H9 (cell line): Measurements from ENCODE around the gene ZBTB38. TPM values are rescaled to one million over a fixed set of nuclear protein-coding genes. Genes with fewer than 3 reads are reported as not detected.

Source experiments
- DNase-seq: peaks from one replicate; pipeline ENCODE4 v3.0.0-alpha.2; 2017
- H2AFZ ChIP-seq: one replicate; pipeline ENCODE4 v1.6.1; 2013; ENCODE audit warnings: mild to moderate bottlenecking, low read length, control low read depth, moderate library complexity
- H2AK5ac ChIP-seq: 2 replicates; pipeline ENCODE4 v1.6.1; 2013; ENCODE audit warnings: low read length, control low read depth, mixed read lengths; ENCODE audit not compliant: insufficient read length
- H2BK120ac ChIP-seq: one replicate; pipeline ENCODE4 v1.6.1; 2013; ENCODE audit warnings: low read depth, mild to moderate bottlenecking, low read length, control low read depth, inconsistent platforms; ENCODE audit not compliant: poor library complexity, severe bottlenecking
- H2BK12ac ChIP-seq: 2 replicates; pipeline ENCODE4 v1.6.1; 2013; ENCODE audit warnings: low read length, control low read depth, mixed read lengths, low read depth; ENCODE audit not compliant: insufficient read length
- H2BK15ac ChIP-seq: 2 replicates; pipeline ENCODE4 v1.6.1; 2013; ENCODE audit warnings: low read depth, low read length, control low read depth
- H2BK20ac ChIP-seq: one replicate; pipeline ENCODE4 v1.6.1; 2013; ENCODE audit warnings: low read depth, mild to moderate bottlenecking, low read length, control low read depth, inconsistent platforms; ENCODE audit not compliant: poor library complexity, severe bottlenecking
- H2BK5ac ChIP-seq: 2 replicates; pipeline ENCODE4 v1.6.1; 2013; ENCODE audit warnings: low read length, control low read depth, mixed read lengths; ENCODE audit not compliant: insufficient read length
- H3K14ac ChIP-seq: 2 replicates; pipeline ENCODE4 v1.6.1; 2013; ENCODE audit warnings: low read length, control low read depth; ENCODE audit not compliant: insufficient read depth
- H3K18ac ChIP-seq: 2 replicates; pipeline ENCODE4 v1.6.1; 2013; ENCODE audit warnings: low read depth, mild to moderate bottlenecking, mixed read lengths, low read length, control low read depth; ENCODE audit not compliant: insufficient read length
- H3K23ac ChIP-seq: 2 replicates; pipeline ENCODE4 v1.6.1; 2013; ENCODE audit warnings: low read length, control low read depth, mixed read lengths, low read depth; ENCODE audit not compliant: insufficient read length
- H3K23me2 ChIP-seq: 2 replicates; pipeline ENCODE4 v1.6.1; 2013; ENCODE audit warnings: low read depth, mild to moderate bottlenecking, mixed read lengths, low read length, control low read depth; ENCODE audit not compliant: insufficient read length, poor library complexity, severe bottlenecking
- H3K27ac ChIP-seq: 2 replicates; pipeline ENCODE4 v1.5.1; 2013; ENCODE audit warnings: low read length, control low read depth, mixed read lengths, low read depth; ENCODE audit not compliant: insufficient read length
- H3K27me3 ChIP-seq: 2 replicates; pipeline ENCODE4 v1.6.1; 2013; ENCODE audit warnings: low read length, control low read depth, inconsistent platforms; ENCODE audit not compliant: insufficient read depth
- H3K4ac ChIP-seq: 2 replicates; pipeline ENCODE4 v1.6.1; 2013; ENCODE audit warnings: low read depth, mild to moderate bottlenecking, control low read depth, inconsistent platforms, low read length, moderate library complexity
- H3K4me1 ChIP-seq: 2 replicates; pipeline ENCODE4 v1.6.1; 2013; ENCODE audit warnings: low read length, control low read depth, inconsistent platforms; ENCODE audit not compliant: insufficient read depth
- H3K4me2 ChIP-seq: 2 replicates; pipeline ENCODE4 v1.6.1; 2013; ENCODE audit warnings: low read length, control low read depth, mixed read lengths; ENCODE audit not compliant: insufficient read length, insufficient read depth
- H3K56ac ChIP-seq: 2 replicates; pipeline ENCODE4 v1.6.1; 2013; ENCODE audit warnings: low read depth, mild to moderate bottlenecking, mixed read lengths, low read length, control low read depth; ENCODE audit not compliant: insufficient read length
- H3K79me1 ChIP-seq: 2 replicates; pipeline ENCODE4 v1.6.1; 2013; ENCODE audit warnings: low read depth, mild to moderate bottlenecking, moderate library complexity, low read length, control low read depth, inconsistent platforms; ENCODE audit not compliant: insufficient read depth, poor library complexity, severe bottlenecking
- H3K79me2 ChIP-seq: 2 replicates; pipeline ENCODE4 v1.6.1; 2013; ENCODE audit warnings: low read length, control low read depth, inconsistent platforms; ENCODE audit not compliant: insufficient read depth
- H3K9ac ChIP-seq: 2 replicates; pipeline ENCODE4 v1.6.1; 2013; ENCODE audit warnings: low read length, control low read depth, mixed read lengths; ENCODE audit not compliant: insufficient read length; ENCODE audit errors: extremely low read depth
- H3K9me3 ChIP-seq: one replicate; pipeline ENCODE4 v1.6.1; 2013; ENCODE audit warnings: low read depth, low read length, inconsistent platforms; ENCODE audit not compliant: control insufficient read depth
- H3T11ph ChIP-seq: one replicate; pipeline ENCODE4 v1.6.1; 2013; ENCODE audit warnings: mild to moderate bottlenecking, low read length, control low read depth, inconsistent platforms
- H4K20me1 ChIP-seq: one replicate; pipeline ENCODE4 v1.6.1; 2013; ENCODE audit not compliant: control insufficient read depth, insufficient read length, insufficient read depth
- H4K5ac ChIP-seq: 2 replicates; pipeline ENCODE4 v1.6.1; 2013; ENCODE audit warnings: low read depth, mild to moderate bottlenecking, mixed read lengths, low read length, control low read depth; ENCODE audit not compliant: insufficient read length
- H4K8ac ChIP-seq: replicated peaks from 2 replicates; pipeline ENCODE4 v1.6.1; 2013; ENCODE audit warnings: low read length, control low read depth, mixed read lengths, low read depth; ENCODE audit not compliant: insufficient read length
- H4K91ac ChIP-seq: 2 replicates; pipeline ENCODE4 v1.6.1; 2013; ENCODE audit warnings: low read depth, mild to moderate bottlenecking, moderate library complexity, mixed read lengths, low read length, control low read depth; ENCODE audit not compliant: insufficient read length
- H3K27ac Mint-ChIP-seq, 3 experiments: 2 replicates in 2 of 3; 3 replicates in 1 of 3; pipeline ENCODE4 v1.8.0; 2020 to 2021; ENCODE audit warnings: mixed read lengths in 3 of 3, mild to moderate bottlenecking in 1 of 3, moderate library complexity in 1 of 3
- H3K27me3 Mint-ChIP-seq: 2 replicates; pipeline ENCODE4 v1.8.0; 2021; ENCODE audit warnings: low read depth, mild to moderate bottlenecking, moderate library complexity, mixed read lengths
- H3K36me3 Mint-ChIP-seq, 3 experiments: 2 replicates in 2 of 3; 3 replicates in 1 of 3; pipeline ENCODE4 v1.8.0; 2020 to 2021; ENCODE audit warnings: low read depth in 3 of 3, mixed read lengths in 3 of 3; ENCODE audit not compliant: insufficient read depth in 1 of 3
- H3K4me1 Mint-ChIP-seq, 2 experiments: 2 replicates each; pipeline ENCODE4 v1.8.0; 2020; ENCODE audit warnings: mixed read lengths in 2 of 2
- H3K4me3 Mint-ChIP-seq, 2 experiments: 2 replicates in 1 of 2; 3 replicates in 1 of 2; pipeline ENCODE4 v1.8.0; 2020 to 2021; ENCODE audit warnings: mild to moderate bottlenecking in 2 of 2, mixed read lengths in 2 of 2, moderate library complexity in 1 of 2
- H3K9me3 Mint-ChIP-seq, 2 experiments: 2 replicates in 1 of 2; 3 replicates in 1 of 2; pipeline ENCODE4 v1.8.0; 2020; ENCODE audit warnings: mild to moderate bottlenecking in 2 of 2, mixed read lengths in 2 of 2, moderate library complexity in 1 of 2
- WGBS: extraction: QIAGEN DNeasy Blood & Tissue Kit; methylation state at CpG from one replicate; pipeline ENCODE4 v1.1.7; 2013; ENCODE audit warnings: missing lambda C conversion rate, low lambda C conversion rate, mixed read lengths; ENCODE audit not compliant: insufficient read length; ENCODE audit errors: extremely low coverage; 5-methylcytosine and 5-hydroxymethylcytosine counted together
- total RNA-seq: library from RNA; stranded (reverse); gene quantifications from 2 replicates; pipeline ENCODE4 v1.2.1, GENCODE V29; 2021
- TF ChIP-seq, protein P1 (sequence below): fragments of 200-600 bp; sonication (generic); conservative IDR thresholded peaks from 3 replicates; pipeline ENCODE4 v1.8.0; 2021; ENCODE audit warnings: antibody characterized with exemption, mild to moderate bottlenecking

Gene ZBTB38
- total RNA-seq, 1 experiment from 2014 or later: 14.6 TPM

DNA sequence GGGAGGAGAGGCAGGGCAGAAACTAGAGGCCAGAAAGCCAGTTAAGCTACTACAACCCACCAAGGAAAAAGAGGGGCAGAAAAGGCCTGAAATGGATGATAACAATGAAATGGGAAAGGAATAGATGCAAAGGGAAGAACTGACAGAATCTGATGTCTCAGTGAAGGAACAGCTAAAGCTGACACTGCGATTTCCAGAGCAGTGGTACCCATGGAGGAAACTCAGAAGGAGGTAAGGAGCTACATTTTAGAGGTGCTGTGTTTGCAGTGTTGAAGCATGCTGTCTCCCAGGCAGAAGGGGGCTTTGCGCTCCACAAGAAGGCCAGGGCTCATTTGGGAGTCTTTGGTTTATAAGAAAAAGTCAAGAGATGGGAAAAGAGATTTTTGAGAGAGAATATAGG, 38.0 kb downstream of the ZBTB38 start:
- Histone ChIP-seq H2AFZ (no peak overlapping the region), H4K5ac (no peak overlapping the region), H3K79me2 (no peaks in the 10 kb centered on the region), H3K18ac (no peak overlapping the region), H3K9ac (no peak overlapping the region), H3K79me1 (no peaks in the 10 kb centered on the region), H3K27me3 (peaks cover under 1% of the 10 kb centered on the region; the same call in 1 of the 2 replicates), H2BK20ac (no peak overlapping the region), H3K14ac (no peak overlapping the region), H2AK5ac (no peak overlapping the region), H3K27ac (no peak overlapping the region), H3K9me3 (no peaks in the 10 kb centered on the region), H3K23me2 (no peaks in the 10 kb centered on the region), H3K4ac (no peak overlapping the region), H3K4me1 (no peaks in the 10 kb centered on the region), H4K91ac (no peak overlapping the region), H3K56ac (no peak overlapping the region), H2BK5ac (no peak overlapping the region), H2BK120ac (no peak overlapping the region), H3K4me2 (no peak overlapping the region), H4K8ac (no peak overlapping the region), H3T11ph (no peak overlapping the region), H3K23ac (no peak overlapping the region), H2BK12ac (no peak overlapping the region), H4K20me1 (no peaks in the 10 kb centered on the region), H2BK15ac (no peak overlapping the region)
- peaks cover 0 to 18% (median 10%) of the 10 kb centered on the region in 3 experiments; a peak in 4 of 7 replicates for H3K36me3 Mint-ChIP-seq
- no peaks in the 10 kb centered on the region for H3K9me3 Mint-ChIP-seq
- DNase-seq: no peak
- TF ChIP-seq, protein P1, sequence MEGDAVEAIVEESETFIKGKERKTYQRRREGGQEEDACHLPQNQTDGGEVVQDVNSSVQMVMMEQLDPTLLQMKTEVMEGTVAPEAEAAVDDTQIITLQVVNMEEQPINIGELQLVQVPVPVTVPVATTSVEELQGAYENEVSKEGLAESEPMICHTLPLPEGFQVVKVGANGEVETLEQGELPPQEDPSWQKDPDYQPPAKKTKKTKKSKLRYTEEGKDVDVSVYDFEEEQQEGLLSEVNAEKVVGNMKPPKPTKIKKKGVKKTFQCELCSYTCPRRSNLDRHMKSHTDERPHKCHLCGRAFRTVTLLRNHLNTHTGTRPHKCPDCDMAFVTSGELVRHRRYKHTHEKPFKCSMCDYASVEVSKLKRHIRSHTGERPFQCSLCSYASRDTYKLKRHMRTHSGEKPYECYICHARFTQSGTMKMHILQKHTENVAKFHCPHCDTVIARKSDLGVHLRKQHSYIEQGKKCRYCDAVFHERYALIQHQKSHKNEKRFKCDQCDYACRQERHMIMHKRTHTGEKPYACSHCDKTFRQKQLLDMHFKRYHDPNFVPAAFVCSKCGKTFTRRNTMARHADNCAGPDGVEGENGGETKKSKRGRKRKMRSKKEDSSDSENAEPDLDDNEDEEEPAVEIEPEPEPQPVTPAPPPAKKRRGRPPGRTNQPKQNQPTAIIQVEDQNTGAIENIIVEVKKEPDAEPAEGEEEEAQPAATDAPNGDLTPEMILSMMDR: no peak
- peaks cover 17 to 18% of the 10 kb centered on the region in 2 experiments for H3K4me1 Mint-ChIP-seq
- no peak overlapping the region for H3K27ac Mint-ChIP-seq
- no CpG with 5 or more reads among the region's 2 CpGs for WGBS
- peaks cover 37% of the 10 kb centered on the region for H3K27me3 Mint-ChIP-seq
- H3K4me3 Mint-ChIP-seq: no peak overlapping the region
